HEK293 (cell line): ENCODE measurements around the gene DHRS12.

Source experiments
- CTCF ChIA-PET: fragments of 350-600 bp; formaldehyde crosslinking; extraction: SDS; loops from one replicate; lab custom pipeline; 2021; ENCODE audit warnings: antibody characterized with exemption; lab: Yijun Ruan, JAX
- POLR2A ChIA-PET: fragments of 300-600 bp; formaldehyde crosslinking; extraction: SDS; loops from one replicate; lab custom pipeline; 2020; ENCODE audit warnings: antibody characterized with exemption, inconsistent platforms; lab: Yijun Ruan, JAX
- H3K27ac ChIP-seq: fragments of 200-500 bp; sonication (Bioruptor generic); 2 replicates; pipeline ENCODE4 v1.5.1; 2014; ENCODE audit warnings: low read depth, low read length, control low read depth, inconsistent platforms; ENCODE audit errors: extremely low read depth
- H3K36me3 ChIP-seq, 2 experiments: fragments of 200-500 bp in 1 of 2; sonication (Bioruptor generic) in 1 of 2; 1 replicate in 1 of 2; 2 replicates in 1 of 2; pipeline ENCODE4 v1.5.1; 2014 to 2017; ENCODE audit warnings: inconsistent platforms in 2 of 2, low read length in 2 of 2; ENCODE audit not compliant: control insufficient read depth in 2 of 2, insufficient read depth in 1 of 2
- H3K4me1 ChIP-seq: fragments of 200-500 bp; sonication (Bioruptor generic); 2 replicates; pipeline ENCODE4 v1.5.1; 2014; ENCODE audit warnings: mild to moderate bottlenecking, low read length, inconsistent platforms; ENCODE audit not compliant: control insufficient read depth, insufficient read depth
- H3K4me3 ChIP-seq: 2 replicates; pipeline ENCODE4 v1.5.1; 2011; ENCODE audit warnings: low read depth, mild to moderate bottlenecking, control low read depth, low read length, moderate library complexity
- H3K9me3 ChIP-seq: fragments of 200-500 bp; sonication (Bioruptor generic); 2 replicates; pipeline ENCODE4 v1.5.1; 2014; ENCODE audit warnings: low read depth, low read length, inconsistent platforms; ENCODE audit not compliant: control insufficient read depth, insufficient read depth
- FEZF1 ChIP-seq: fragments of 450-650 bp; formaldehyde crosslinking; IDR thresholded peaks from 2 replicates; pipeline ENCODE4 v1.5.1; 2016; ENCODE audit warnings: missing biosample characterization, missing genetic modification characterization
- GFI1B ChIP-seq: fragments of 450-650 bp; formaldehyde crosslinking; IDR thresholded peaks from 2 replicates; pipeline ENCODE4 v1.5.1; 2016; ENCODE audit warnings: missing biosample characterization, missing genetic modification characterization
- GLI2 ChIP-seq: fragments of 450-650 bp; formaldehyde crosslinking; IDR thresholded peaks from 2 replicates; pipeline ENCODE4; 2017; ENCODE audit warnings: missing biosample characterization, missing genetic modification characterization, low read depth, borderline replicate concordance
- HOXC10 ChIP-seq: sonication (generic); formaldehyde crosslinking; IDR thresholded peaks from 2 replicates; pipeline ENCODE4 v1.8.1; 2023; ENCODE audit warnings: mild to moderate bottlenecking, missing genetic modification reagents
- MYNN ChIP-seq: fragments of 450-650 bp; formaldehyde crosslinking; IDR thresholded peaks from 2 replicates; pipeline ENCODE4 v1.5.1; 2016; ENCODE audit warnings: missing biosample characterization, missing genetic modification characterization, borderline replicate concordance
- PRDM1 ChIP-seq: fragments of 450-650 bp; formaldehyde crosslinking; IDR thresholded peaks from 2 replicates; pipeline ENCODE4; 2016; ENCODE audit warnings: missing biosample characterization, missing genetic modification characterization
- REST ChIP-seq: fragments of 450-650 bp; formaldehyde crosslinking; IDR thresholded peaks from 2 replicates; pipeline ENCODE4 v1.5.1; 2016; ENCODE audit warnings: missing biosample characterization, missing genetic modification characterization
- SP3 ChIP-seq: fragments of 450-650 bp; formaldehyde crosslinking; IDR thresholded peaks from 2 replicates; pipeline ENCODE4 v1.5.1; 2016; ENCODE audit warnings: missing biosample characterization, missing genetic modification characterization
- ZNF19 ChIP-seq: fragments of 450-650 bp; formaldehyde crosslinking; IDR thresholded peaks from 2 replicates; pipeline ENCODE4; 2016; ENCODE audit warnings: missing biosample characterization, missing genetic modification characterization, low read depth
- ZNF211 ChIP-seq: fragments of 450-650 bp; formaldehyde crosslinking; IDR thresholded peaks from 2 replicates; pipeline ENCODE4 v1.5.1; 2016; ENCODE audit warnings: low read depth, missing biosample characterization, missing genetic modification characterization
- ZNF23 ChIP-seq: fragments of 450-650 bp; formaldehyde crosslinking; IDR thresholded peaks from 2 replicates; pipeline ENCODE4 v1.5.1; 2016; ENCODE audit warnings: missing biosample characterization, missing genetic modification characterization, borderline replicate concordance
- ZNF248 ChIP-seq: fragments of 450-650 bp; formaldehyde crosslinking; IDR thresholded peaks from 2 replicates; pipeline ENCODE4 v1.5.1; 2017; ENCODE audit warnings: missing biosample characterization, missing genetic modification characterization
- ZNF26 ChIP-seq: fragments of 450-650 bp; formaldehyde crosslinking; IDR thresholded peaks from 2 replicates; pipeline ENCODE4 v1.5.1; 2016; ENCODE audit warnings: missing biosample characterization, missing genetic modification characterization
- ZNF416 ChIP-seq: fragments of 450-650 bp; formaldehyde crosslinking; IDR thresholded peaks from 2 replicates; pipeline ENCODE4 v1.5.1; 2016; ENCODE audit warnings: missing biosample characterization, missing genetic modification characterization
- ZNF501 ChIP-seq: fragments of 450-650 bp; formaldehyde crosslinking; IDR thresholded peaks from 2 replicates; pipeline ENCODE4 v1.5.1; 2016; ENCODE audit warnings: missing biosample characterization, missing genetic modification characterization
- ZNF510 ChIP-seq: fragments of 450-650 bp; formaldehyde crosslinking; IDR thresholded peaks from 2 replicates; pipeline ENCODE4 v1.5.1; 2018; ENCODE audit warnings: mild to moderate bottlenecking, missing genetic modification characterization, missing biosample characterization; ENCODE audit not compliant: insufficient replicate concordance
- ZNF514 ChIP-seq: fragments of 450-650 bp; formaldehyde crosslinking; IDR thresholded peaks from 2 replicates; pipeline ENCODE4 v1.5.1; 2016; ENCODE audit warnings: missing biosample characterization, missing genetic modification characterization
- ZNF561 ChIP-seq: fragments of 450-650 bp; IDR thresholded peaks from 2 replicates; pipeline ENCODE4 v1.5.1; 2018; ENCODE audit warnings: missing biosample characterization, missing genetic modification characterization, borderline replicate concordance
- ZNF596 ChIP-seq: fragments of 450-650 bp; IDR thresholded peaks from 2 replicates; pipeline ENCODE4 v1.5.0; 2018; ENCODE audit warnings: missing biosample characterization, mild to moderate bottlenecking, missing genetic modification characterization, moderate library complexity
- ZNF623 ChIP-seq: fragments of 450-650 bp; formaldehyde crosslinking; IDR thresholded peaks from 2 replicates; pipeline ENCODE4 v1.5.1; 2016; ENCODE audit warnings: missing biosample characterization, missing genetic modification characterization
- ZNF664 ChIP-seq: fragments of 450-650 bp; formaldehyde crosslinking; IDR thresholded peaks from 2 replicates; pipeline ENCODE4 v1.5.1; 2016; ENCODE audit warnings: missing biosample characterization, missing genetic modification characterization

DHRS12 gene

GRCh38 chr13:51742031-51742430, 61.9 kb downstream of the DHRS12 start:
- CTCF ChIA-PET = interaction anchor here (1.1 kb wide), 1 partner anchor 9 kb away, joined by 3 read pairs; no protein-coding TSS in a partner anchor
- no peak overlapping the region for H3K4me3 ChIP-seq
- no peaks in the 10 kb centered on the region for H3K9me3 ChIP-seq
- H3K27ac ChIP-seq = no peak overlapping the region
- H3K36me3 ChIP-seq = no peaks in the 10 kb centered on the region
- POLR2A ChIA-PET = no interaction called here
- TF ChIP-seq PRDM1 (tag by site-specific recombination) (peak; percentile 31; the same call in 1 of the 2 replicates), ZNF561 (tag by site-specific recombination) (no peak)
- H3K4me1 ChIP-seq = no peaks in the 10 kb centered on the region

GRCh38 chr13:51740698-51741097, 63.3 kb downstream of the DHRS12 start:
- H3K27ac ChIP-seq = no peak overlapping the region
- H3K4me3 ChIP-seq = no peak overlapping the region
- no peak for TF ChIP-seq GFI1B
- TF ChIP-seq FEZF1 (tag by site-specific recombination) = no peak
- TF ChIP-seq ZNF416 (tag by site-specific recombination) = no peak
- no peak for TF ChIP-seq ZNF23 (tag by site-specific recombination)
- TF ChIP-seq ZNF510 (tag by site-specific recombination) = no peak
- no peak for TF ChIP-seq ZNF623 (tag by site-specific recombination)
- TF ChIP-seq ZNF26 = no peak
- TF ChIP-seq ZNF664 (tag by site-specific recombination) = no peak
- no peak for TF ChIP-seq REST
- TF ChIP-seq ZNF514 = no peak
- TF ChIP-seq GLI2 = no peak
- no peak for TF ChIP-seq ZNF596 (tag by site-specific recombination)
- no peak for TF ChIP-seq SP3
- TF ChIP-seq HOXC10 = no peak
- TF ChIP-seq ZNF248 = no peak
- no peak for TF ChIP-seq ZNF19 (tag by site-specific recombination)
- no peak for TF ChIP-seq ZNF501 (tag by site-specific recombination)
- TF ChIP-seq MYNN (tag by site-specific recombination) = no peak
- no peak for TF ChIP-seq ZNF211
- no peaks in the 10 kb centered on the region for H3K9me3 ChIP-seq
- ChIA-PET CTCF (no interaction called here), POLR2A (no interaction called here)
- H3K36me3 ChIP-seq = no peaks in the 10 kb centered on the region
- no peaks in the 10 kb centered on the region for H3K4me1 ChIP-seq
